Stimulated activated CD8-positive, alpha-beta memory T cell treated with anti-CD3 and anti-CD28 coated beads, Interleukin-15, amount 100 ng/mL, for 24 hours (primary cell): ENCODE measurements around the gene SYMPK.
"Not testable (repeated sequence)": the region's sequence is repeated elsewhere in the genome, so short reads cannot be mapped to it uniquely, and the experiment has no call there.

Experiments
- DNase-seq: peaks from one replicate; pipeline ENCODE4 v3.0.0-alpha.2; 2020; ENCODE audit warnings: low read depth

SYMPK gene

GRCh38 chr19:45885556-45886426, 22.8 kb upstream of the SYMPK start, which contains the start of gene IRF2BP1:
TSS of gene IRF2BP1 (minus strand) at chr19:45886141. CDS start at chr19:45885774, 367 bp downstream.
- peak; percentile 59 for DNase-seq

GRCh38 chr19:45884682-45885555, 22.0 kb upstream of the SYMPK start:
- DNase-seq, result no peak

GRCh38 chr19:45883881-45884681, 21.1 kb upstream of the SYMPK start:
- DNase-seq, result no peak

GRCh38 chr19:45883586-45883880, 20.6 kb upstream of the SYMPK start:
- no peak for DNase-seq

- DNase-seq, result peak; percentile 64
Measured at GRCh38 chr19:45882652-45883585, 20.0 kb upstream of the SYMPK start.

- no peak for DNase-seq
Measured at GRCh38 chr19:45881909-45882528, 19.1 kb upstream of the SYMPK start.

- DNase-seq, result no peak
Measured at GRCh38 chr19:45881082-45881908, 18.3 kb upstream of the SYMPK start.

- no peak for DNase-seq
Measured at GRCh38 chr19:45879971-45880370, 17.0 kb upstream of the SYMPK start.

GRCh38 chr19:45879055-45879454, 16.1 kb upstream of the SYMPK start:
- no peak for DNase-seq

- DNase-seq, result no peak
Measured at GRCh38 chr19:45878043-45878794, 15.3 kb upstream of the SYMPK start.

- DNase-seq, result no peak
Measured at GRCh38 chr19:45876411-45877197, 13.7 kb upstream of the SYMPK start.

GRCh38 chr19:45876161-45876410, 13.1 kb upstream of the SYMPK start:
- no peak for DNase-seq

- DNase-seq, result no peak
Measured at GRCh38 chr19:45874620-45874966, 11.6 kb upstream of the SYMPK start.

GRCh38 chr19:45873219-45873772, 10.3 kb upstream of the SYMPK start:
- DNase-seq, result no peak

- no peak for DNase-seq
Measured at GRCh38 chr19:45872095-45872919, 9.4 kb upstream of the SYMPK start.

GRCh38 chr19:45870798-45871197, 7.9 kb upstream of the SYMPK start:
- no peak for DNase-seq

- DNase-seq, result not testable (repeated sequence)
Measured at GRCh38 chr19:45867241-45867640, 4.3 kb upstream of the SYMPK start.
